Large intestine (tissue), 3 donors: ENCODE measurements around the gene FITM1. TPM values are rescaled to one million over a fixed set of nuclear protein-coding genes. Genes with fewer than 3 reads are reported as not detected.
"Not testable (repeated sequence)": the region's sequence is repeated elsewhere in the genome, so short reads cannot be mapped to it uniquely, and the experiment has no call there.

Experiments used
- DNase-seq, 2 donors: peaks; one replicate each; pipeline versions ENCODE4 v3.0.0 to v3.0.0-alpha.2; 2013
- H3K27ac ChIP-seq: one replicate; pipeline ENCODE4 v1.5.1; 2013; ENCODE audit warnings: low read length
- H3K27me3 ChIP-seq: 2 replicates; pipeline ENCODE4 v1.6.1; 2013; ENCODE audit warnings: low read length; ENCODE audit not compliant: control insufficient read depth, insufficient read depth
- H3K36me3 ChIP-seq: 2 replicates; pipeline ENCODE4 v1.6.1; 2013; ENCODE audit warnings: low read length; ENCODE audit not compliant: control insufficient read depth, insufficient read depth
- H3K4me1 ChIP-seq: one replicate; pipeline ENCODE4 v1.6.1; 2013; ENCODE audit warnings: low read length; ENCODE audit not compliant: control insufficient read depth, insufficient read depth
- H3K4me3 ChIP-seq: one replicate; pipeline ENCODE4 v1.5.1; 2013; ENCODE audit warnings: low read length
- H3K9me3 ChIP-seq: one replicate; pipeline ENCODE4 v1.6.1; 2013; ENCODE audit warnings: mild to moderate bottlenecking, low read depth, low read length, moderate library complexity; ENCODE audit not compliant: control insufficient read depth
- WGBS: methylation state at CpG from one replicate; pipeline ENCODE4 v1.1.5; 2013; ENCODE audit warnings: low lambda C conversion rate; ENCODE audit not compliant: insufficient coverage; 5-methylcytosine and 5-hydroxymethylcytosine counted together
- polyA plus RNA-seq: library from polyadenylated mRNA; unstranded; fragments of 120-200 nt; gene quantifications from one replicate; pipeline ENCODE4 v1.2.1, GENCODE V29; 2013

FITM1 gene
- polyA plus RNA-seq, 1 donor = 2.8 TPM

- H3K36me3 ChIP-seq = peaks cover 56% of the 10 kb centered on the region
- H3K27ac ChIP-seq = no peak overlapping the region
- no CpG with 5 or more reads among the region's 16 CpGs for WGBS
- no peaks in the 10 kb centered on the region for H3K27me3 ChIP-seq
- no peaks in the 10 kb centered on the region for H3K9me3 ChIP-seq
- H3K4me1 ChIP-seq = peaks cover 20% of the 10 kb centered on the region
- DNase-seq = no peak
- H3K4me3 ChIP-seq = no peak overlapping the region
Observed at GRCh38 chr14:24098229-24098926, 32.1 kb upstream of the FITM1 start.

- WGBS = no CpG with 5 or more reads among the region's 17 CpGs
- Histone ChIP-seq H3K27ac (no peak overlapping the region), H3K4me3 (no peak overlapping the region), H3K36me3 (peaks cover 64% of the 10 kb centered on the region), H3K9me3 (no peaks in the 10 kb centered on the region), H3K27me3 (no peaks in the 10 kb centered on the region), H3K4me1 (peaks cover 16% of the 10 kb centered on the region)
- no peak for DNase-seq
Observed at GRCh38 chr14:24098927-24099813, 31.3 kb upstream of the FITM1 start.

GRCh38 chr14:24100197-24100981, 30.1 kb upstream of the FITM1 start:
- 29% methylated on average over 1 of the region's 4 CpGs for WGBS
- no peak overlapping the region for H3K4me3 ChIP-seq
- H3K4me1 ChIP-seq = peaks cover 16% of the 10 kb centered on the region
- no peaks in the 10 kb centered on the region for H3K9me3 ChIP-seq
- no peak for DNase-seq
- peaks cover 67% of the 10 kb centered on the region for H3K36me3 ChIP-seq
- no peaks in the 10 kb centered on the region for H3K27me3 ChIP-seq
- no peak overlapping the region for H3K27ac ChIP-seq

GRCh38 chr14:24100982-24101494, 29.4 kb upstream of the FITM1 start:
- no peak for DNase-seq
- Histone ChIP-seq H3K4me1 (peaks cover 11% of the 10 kb centered on the region), H3K4me3 (no peak overlapping the region), H3K9me3 (no peaks in the 10 kb centered on the region), H3K36me3 (peaks cover 67% of the 10 kb centered on the region), H3K27me3 (no peaks in the 10 kb centered on the region), H3K27ac (no peak overlapping the region)
- no CpG with 5 or more reads among the region's 3 CpGs for WGBS

- no peak overlapping the region for H3K27ac ChIP-seq
- no CpG with 5 or more reads among the region's 7 CpGs for WGBS
- H3K4me3 ChIP-seq = no peak overlapping the region
- H3K9me3 ChIP-seq = no peaks in the 10 kb centered on the region
- no peaks in the 10 kb centered on the region for H3K27me3 ChIP-seq
- H3K36me3 ChIP-seq = peaks cover 60% of the 10 kb centered on the region
- DNase-seq = no peak
- no peaks in the 10 kb centered on the region for H3K4me1 ChIP-seq
Observed at GRCh38 chr14:24102357-24103048, 28.0 kb upstream of the FITM1 start.

GRCh38 chr14:24103451-24103850, 27.0 kb upstream of the FITM1 start:
- DNase-seq = no peak
- no peak overlapping the region for H3K27ac ChIP-seq
- no peaks in the 10 kb centered on the region for H3K4me1 ChIP-seq
- H3K4me3 ChIP-seq = no peak overlapping the region
- H3K9me3 ChIP-seq = no peaks in the 10 kb centered on the region
- WGBS = no CpG with 5 or more reads among the region's 13 CpGs
- H3K36me3 ChIP-seq = peaks cover 53% of the 10 kb centered on the region
- H3K27me3 ChIP-seq = no peaks in the 10 kb centered on the region

- 67% methylated on average over 1 of the region's 8 CpGs for WGBS
- Histone ChIP-seq H3K36me3 (peaks cover 30% of the 10 kb centered on the region), H3K27ac (peak overlapping the region; percentile 14)
- DNase-seq, H3K4me3 ChIP-seq, H3K9me3 ChIP-seq, H3K27me3 ChIP-seq, H3K4me1 ChIP-seq: not testable (repeated sequence)
Observed at GRCh38 chr14:24105609-24106239, 24.7 kb upstream of the FITM1 start.

GRCh38 chr14:24106672-24107271, 23.7 kb upstream of the FITM1 start:
- WGBS = no CpG with 5 or more reads among the region's 4 CpGs
- Histone ChIP-seq H3K4me1 (peaks cover 12% of the 10 kb centered on the region), H3K9me3 (no peaks in the 10 kb centered on the region)

GRCh38 chr14:24108336-24108874, 22.1 kb upstream of the FITM1 start:
- peaks cover 11% of the 10 kb centered on the region for H3K36me3 ChIP-seq
- no peak for DNase-seq
- WGBS = 0% methylated on average over 1 of the region's 5 CpGs
- H3K4me3 ChIP-seq = no peak overlapping the region
- no peaks in the 10 kb centered on the region for H3K27me3 ChIP-seq
- H3K9me3 ChIP-seq = no peaks in the 10 kb centered on the region
- peak overlapping the region; percentile 27 for H3K27ac ChIP-seq
- peaks cover 14% of the 10 kb centered on the region for H3K4me1 ChIP-seq

More at GRCh38 chr14:24106672-24107271, 23.7 kb upstream of the FITM1 start:
- H3K27ac ChIP-seq = no peak overlapping the region
- no peak overlapping the region for H3K4me3 ChIP-seq
- peaks cover 22% of the 10 kb centered on the region for H3K36me3 ChIP-seq
- no peaks in the 10 kb centered on the region for H3K27me3 ChIP-seq
- no peak for DNase-seq
